GM19043 (cell line): Measurements from ENCODE around the gene SRBD1.

ENCODE experiments used
- ATAC-seq: cut with Tn5 transposase; IDR thresholded peaks from one replicate; pipeline ENCODE4 v1.9.1; 2021; ENCODE audit warnings: low read depth; ENCODE audit not compliant: unreplicated experiment

The SRBD1 gene

DNA sequence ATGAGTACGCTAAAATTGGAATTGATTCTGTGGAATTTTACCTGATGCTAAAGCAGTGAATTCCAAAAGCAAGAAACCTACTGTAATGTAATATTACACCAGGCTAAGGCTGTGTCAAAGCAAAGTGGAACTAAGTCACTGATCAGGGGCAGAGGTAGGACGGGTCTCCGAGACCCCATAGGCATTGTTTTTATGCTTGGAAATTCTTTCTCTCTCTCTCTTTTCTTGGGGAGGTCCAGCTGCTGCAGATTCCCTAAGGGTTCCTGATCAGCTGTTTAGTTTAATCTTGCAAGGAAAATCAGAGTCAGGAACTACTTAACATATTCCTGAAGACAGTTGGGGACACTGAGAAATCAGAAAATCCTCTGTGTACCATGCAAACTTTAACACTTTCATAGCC lies 220.2 kb downstream of the SRBD1 start:
- ATAC-seq: no peak

DNA sequence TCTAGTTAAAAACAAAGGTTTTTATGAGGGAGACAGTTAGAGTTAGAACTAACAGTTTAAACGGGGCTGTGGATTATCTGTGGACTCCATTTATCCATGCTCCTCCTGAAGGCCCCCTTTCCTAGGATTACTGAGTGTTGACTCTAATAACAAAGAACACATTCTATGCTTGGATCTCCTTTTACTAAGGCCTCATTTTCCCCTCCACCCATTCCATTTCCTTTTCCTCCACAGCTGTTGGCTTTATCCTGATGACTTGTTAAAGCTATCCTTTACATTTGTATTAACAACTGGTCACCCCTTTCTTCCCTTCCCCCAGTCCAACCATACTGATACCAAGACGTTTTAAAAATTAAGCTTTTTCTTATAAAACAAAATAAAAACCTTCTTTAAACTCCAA lies 220.6 kb downstream of the SRBD1 start:
- no peak for ATAC-seq

DNA sequence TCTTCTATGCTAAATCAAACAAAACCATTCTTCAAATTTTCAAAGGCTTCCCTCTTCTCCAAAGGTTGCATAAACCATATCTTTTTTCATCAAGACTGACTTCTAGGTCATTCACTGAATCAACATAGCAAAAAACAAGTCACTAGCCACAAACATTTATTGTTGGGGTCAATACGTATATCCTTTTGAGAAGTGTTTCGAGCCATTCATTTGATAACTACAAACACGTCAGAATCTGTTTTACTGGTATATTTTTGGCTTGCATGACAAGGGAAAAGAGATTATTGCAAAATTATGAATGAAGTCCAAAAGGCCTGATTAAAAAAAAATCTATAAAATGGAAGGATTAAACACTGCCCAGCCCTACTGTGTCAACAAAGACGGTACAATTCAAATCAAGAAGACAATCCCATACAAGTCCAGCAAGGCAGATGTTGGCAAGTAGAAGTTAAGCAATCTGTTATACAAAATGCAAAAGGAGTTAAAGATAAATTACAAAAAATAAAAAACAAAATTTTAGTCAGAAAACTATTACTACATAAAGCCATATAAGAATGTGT lies 222.4 kb downstream of the SRBD1 start:
- ATAC-seq: no peak

DNA sequence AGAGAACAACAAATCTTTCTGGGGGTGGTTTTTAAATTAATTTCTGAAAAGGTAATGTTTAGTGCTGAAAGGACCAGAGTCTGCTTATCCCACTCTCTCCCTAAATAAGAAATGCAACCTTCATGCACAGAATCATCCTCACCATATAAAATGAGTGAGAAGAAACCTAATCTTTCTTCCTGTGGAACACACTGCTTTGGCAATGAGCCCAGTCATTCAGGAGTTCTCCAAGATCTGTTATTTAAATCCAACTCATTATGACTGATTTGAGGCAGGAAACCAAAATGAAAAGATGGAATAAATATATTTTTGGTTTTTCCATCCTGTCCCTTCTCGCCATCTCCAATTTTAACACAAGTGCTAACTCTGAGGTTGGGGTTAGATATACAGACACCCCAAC lies 228.3 kb downstream of the SRBD1 start:
- no peak for ATAC-seq

DNA sequence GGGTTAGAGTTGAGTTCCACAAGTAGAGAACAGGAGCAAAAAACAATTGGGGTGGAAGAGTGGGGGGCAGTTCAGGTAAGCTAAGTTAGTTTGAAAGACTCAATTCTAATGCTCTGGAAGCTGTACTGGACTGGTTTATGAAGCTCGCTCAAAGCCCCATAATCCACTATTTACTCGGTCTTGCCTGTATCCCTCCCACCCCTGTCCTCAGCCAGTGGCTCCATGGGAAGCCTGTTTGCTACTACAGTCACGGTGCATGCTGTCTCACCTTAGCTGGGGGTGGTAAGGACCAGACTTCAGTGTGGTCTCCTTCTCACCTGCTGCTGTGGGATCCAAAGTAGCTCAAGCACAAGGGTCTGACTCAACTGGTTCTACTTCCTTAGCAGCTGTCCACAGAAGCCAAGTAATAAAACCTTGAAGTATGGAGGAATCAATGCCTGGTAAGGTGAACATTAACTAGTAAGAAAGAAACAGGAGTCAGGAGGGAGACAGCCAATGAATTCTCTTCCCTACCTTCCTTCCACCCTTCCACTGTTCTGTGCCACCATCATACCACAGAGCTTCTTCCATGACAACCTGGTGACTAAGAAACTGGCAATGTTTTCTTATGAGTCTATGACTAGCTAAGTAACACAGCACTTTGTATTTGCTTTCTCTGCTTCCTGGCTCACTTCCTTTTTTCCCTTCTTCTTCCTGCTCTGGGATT lies 230.8 kb downstream of the SRBD1 start:
- no peak for ATAC-seq

DNA sequence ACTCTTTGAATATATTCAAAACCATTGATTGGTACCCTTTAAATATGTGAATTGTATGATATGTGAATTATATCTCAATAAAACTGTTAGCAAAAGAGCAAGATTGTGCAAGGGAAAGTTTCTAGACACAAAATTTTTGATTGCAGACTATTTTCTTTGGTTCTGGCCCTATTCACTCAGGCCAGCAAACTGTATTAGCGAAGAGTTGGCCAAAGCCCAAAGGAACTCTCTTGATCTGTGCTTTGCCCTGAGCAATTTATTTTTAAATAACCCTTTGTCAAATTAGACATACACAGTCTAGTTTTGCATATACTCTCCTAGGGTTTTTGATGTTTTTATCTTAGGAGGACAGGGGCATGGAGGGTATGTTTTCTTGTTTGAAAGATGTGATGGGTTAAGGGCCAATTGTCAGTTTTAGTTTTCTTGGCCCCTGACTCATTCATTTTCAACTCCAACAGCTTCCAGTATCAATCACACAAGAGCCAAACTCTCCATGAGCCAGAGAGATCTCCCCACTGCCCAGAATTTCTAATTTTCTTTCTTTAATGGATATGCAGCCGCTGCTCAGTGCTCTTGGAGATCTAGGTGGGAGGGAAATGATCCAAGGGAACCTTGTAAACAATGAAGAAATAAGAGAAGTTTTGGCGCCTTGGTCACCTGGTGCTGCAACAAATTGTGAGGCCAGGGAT lies 231.5 kb downstream of the SRBD1 start:
- ATAC-seq: no peak

DNA sequence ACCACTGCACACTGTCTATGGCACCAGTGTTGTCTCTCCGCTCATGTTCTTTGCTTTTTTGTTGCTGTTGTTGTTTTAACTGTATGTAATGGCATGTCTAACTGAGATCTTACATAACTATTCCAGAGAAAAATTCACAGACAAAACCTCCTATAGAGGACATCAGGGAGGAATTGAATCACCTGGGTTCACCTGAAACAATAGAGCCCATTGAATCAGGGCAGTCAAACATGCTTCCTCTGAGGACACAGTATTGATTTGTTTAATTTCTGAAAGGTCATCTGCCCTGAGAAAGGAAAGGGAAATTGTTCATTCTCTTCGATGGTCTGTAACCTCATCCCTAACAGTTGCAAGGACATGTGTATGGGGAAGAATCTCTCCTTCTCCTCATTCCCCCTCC lies 237.5 kb downstream of the SRBD1 start:
- ATAC-seq: no peak

DNA sequence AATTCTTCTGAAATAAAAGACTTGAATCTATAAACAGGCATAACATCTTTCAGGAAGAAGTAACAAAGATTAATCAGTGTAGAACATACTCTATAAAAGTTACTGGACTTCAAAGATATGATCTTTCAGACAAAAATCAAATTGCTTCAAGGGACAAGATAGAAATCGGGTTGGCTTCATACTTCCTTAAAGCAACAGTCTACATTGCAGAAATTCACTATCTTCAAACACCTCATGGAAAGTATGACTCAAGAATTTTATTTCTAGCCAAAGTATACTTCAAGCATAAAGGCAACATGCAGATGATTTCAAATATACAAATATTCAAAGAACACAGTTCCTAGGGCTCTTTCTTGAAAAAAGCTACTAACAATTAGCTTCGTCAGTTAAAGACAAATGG lies 240.7 kb downstream of the SRBD1 start:
- ATAC-seq: no peak

DNA sequence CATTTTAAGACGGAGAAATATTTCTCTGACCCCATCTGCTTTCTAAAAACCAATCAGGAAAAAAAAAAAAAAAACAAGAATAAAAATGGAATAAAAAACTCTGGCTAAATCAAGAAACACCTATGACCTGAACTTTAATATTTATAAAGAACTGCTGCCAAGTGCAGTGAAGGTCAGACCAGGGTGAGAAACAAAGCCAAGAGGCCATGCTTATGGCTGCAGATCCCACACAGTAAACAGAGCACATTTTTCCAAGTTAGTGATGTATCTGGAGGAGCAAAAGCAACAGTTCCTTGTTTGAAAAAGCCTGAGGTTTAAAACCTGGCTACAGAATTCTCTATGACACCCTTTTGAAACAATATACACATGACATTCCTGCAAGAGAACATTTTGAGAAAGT lies 242.3 kb downstream of the SRBD1 start:
- no peak for ATAC-seq

DNA sequence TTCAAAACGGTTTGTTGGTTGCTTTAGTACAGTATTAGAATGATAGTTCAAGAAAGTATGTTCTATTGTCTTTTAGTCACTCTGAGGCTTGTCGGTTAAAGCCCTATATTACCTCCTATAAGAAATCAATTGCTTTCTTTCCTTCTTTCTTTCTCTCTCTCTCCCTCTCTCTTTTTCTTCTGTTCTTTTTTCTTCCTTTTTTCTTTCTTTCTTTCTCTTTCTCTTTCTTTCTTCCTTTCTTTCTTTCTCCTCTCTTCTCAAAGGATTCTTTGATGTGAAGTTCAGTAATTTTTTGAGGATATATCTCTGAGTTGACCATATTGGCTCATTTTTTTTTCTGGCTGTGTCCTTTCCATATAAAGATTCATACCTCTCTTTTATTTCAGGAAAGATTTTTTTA lies 249.4 kb downstream of the SRBD1 start:
- no peak for ATAC-seq

DNA sequence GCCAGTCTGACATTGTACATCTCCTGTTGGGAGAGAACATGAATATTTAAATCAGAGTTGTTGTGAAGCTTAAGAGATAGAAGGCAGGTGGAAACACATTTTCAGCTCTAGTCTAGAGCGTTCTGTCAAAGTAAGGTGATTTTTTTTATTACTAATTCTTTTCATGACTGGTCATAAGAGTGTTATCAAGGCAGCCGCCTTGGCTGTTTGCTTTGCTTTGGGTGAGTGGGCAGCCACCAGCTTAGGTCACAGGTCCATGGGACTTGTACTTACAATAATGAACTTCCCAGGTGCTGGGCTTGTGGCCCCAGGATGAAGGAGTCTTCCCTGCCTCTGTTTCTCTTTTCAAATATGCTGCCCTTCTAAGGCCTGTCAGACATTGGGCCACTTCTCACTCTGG lies 256.3 kb downstream of the SRBD1 start:
- no peak for ATAC-seq

DNA sequence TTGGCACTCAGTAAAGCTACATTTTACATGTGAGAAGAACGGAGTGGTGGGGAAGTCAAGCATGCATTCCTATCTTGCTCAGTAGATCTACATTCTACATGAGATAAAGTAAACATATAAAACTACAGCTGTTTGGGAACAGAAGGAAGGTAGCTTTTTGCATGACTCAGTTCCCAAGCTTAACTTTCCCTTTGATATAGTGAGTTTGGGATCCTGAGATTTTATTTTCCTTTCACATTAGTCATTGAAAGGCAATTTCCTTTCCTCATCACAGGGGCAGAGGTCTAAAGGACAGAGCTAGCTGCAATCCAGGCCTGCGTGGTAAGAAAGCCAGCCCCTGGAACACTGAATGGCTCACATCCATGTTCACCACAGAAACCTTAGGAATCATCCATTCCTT lies 257.2 kb downstream of the SRBD1 start:
- ATAC-seq: no peak

DNA sequence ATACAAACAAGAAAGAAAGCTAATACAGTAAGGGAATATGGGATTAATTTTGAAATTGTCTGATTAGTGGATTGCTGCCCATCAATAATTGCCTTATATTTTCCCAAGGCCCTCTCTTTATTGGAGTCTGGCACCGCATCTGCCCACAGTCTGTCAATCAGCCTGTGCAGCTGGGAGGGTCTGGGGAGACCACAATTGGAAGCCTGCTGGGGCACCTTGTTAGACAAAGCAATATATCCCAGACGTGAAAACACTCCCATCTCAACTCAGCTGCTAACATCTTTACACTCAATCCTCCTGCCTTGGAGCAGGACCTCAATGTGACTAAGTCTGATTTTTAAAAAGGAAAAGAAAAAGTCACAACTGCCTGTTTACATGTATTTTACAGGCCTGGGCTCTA lies 258.6 kb downstream of the SRBD1 start:
- ATAC-seq: no peak

DNA sequence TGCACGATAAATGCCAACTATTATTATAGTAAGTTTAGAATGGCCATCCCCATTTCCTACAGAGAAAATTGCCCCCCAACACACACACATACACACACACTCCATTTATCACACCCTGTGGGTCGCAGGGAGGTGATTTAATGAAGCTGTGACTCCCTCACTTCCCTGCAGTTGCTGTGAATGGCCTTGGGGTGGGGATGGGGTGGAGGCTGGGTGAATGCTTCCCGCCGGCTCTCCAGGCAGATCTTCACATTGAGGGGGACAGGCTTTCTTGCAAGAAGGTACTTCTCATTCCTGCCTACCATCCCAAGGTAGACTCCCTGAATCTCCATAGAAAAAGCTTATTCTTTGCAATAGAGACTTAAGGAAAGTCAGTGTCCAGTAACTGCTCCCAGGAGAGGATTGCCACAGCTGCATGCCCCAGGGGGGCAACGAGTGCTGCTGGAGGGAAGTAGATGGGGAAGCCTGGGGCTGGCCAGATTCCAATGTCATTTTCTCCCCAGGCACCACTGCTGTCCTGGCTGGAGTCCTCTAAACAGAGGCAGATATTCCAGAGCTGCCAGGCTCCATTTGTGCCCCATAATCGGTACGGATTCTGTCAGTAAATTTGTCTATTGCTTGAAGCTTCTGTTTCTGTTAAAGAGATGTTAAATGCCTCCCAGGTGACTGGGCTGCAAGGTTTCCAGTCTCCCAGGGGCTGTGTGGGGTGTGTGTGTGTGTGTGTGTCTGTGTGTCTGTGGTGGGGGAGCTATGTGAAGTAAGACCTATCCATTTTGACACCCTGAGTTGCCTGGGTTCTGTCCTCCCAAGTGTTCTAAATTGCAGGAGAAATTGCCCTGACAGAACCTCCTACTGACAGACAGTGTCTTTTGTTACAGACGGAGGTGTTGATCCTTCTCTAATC lies 265.5 kb downstream of the SRBD1 start:
- ATAC-seq: no peak

DNA sequence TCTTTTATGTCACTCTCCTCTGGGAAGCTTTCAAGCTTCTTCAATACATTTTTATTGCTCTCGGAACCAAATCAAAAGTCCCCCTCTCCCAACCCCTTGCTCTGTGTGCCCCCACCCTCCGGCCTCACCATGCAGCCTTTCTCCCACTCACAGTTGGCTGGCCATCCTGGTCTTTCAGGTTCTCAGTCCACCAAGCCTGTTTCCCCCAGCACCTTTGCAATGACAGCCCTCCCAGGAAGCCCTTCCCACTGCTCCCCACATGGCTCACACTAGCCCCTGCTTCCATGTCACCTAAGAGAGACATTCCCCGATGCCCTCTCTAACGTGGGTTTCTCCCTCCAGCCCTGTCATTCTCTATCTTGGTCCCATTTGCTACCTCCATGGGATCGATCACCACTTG lies 266.6 kb downstream of the SRBD1 start:
- no peak for ATAC-seq

DNA sequence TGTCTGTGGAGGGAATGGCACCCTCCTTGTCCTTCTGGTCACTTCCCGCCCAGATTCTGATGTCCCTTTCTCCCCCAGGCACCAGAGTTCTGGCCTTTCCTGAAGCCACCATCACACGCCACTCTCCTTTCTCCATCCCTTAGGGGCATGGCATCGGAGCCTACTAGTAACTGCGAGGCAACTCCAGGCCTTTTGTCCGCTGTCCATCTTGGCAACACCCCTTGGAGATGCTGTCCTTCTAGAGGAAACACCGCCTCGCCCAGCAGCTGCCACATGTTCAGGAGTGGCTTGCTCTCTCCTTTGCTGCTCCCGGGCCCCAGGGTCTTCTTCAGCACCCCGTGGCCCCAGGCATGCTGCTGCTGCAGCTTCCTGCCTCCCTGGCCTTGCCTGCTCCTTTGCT lies 267.0 kb downstream of the SRBD1 start:
- no peak for ATAC-seq

DNA sequence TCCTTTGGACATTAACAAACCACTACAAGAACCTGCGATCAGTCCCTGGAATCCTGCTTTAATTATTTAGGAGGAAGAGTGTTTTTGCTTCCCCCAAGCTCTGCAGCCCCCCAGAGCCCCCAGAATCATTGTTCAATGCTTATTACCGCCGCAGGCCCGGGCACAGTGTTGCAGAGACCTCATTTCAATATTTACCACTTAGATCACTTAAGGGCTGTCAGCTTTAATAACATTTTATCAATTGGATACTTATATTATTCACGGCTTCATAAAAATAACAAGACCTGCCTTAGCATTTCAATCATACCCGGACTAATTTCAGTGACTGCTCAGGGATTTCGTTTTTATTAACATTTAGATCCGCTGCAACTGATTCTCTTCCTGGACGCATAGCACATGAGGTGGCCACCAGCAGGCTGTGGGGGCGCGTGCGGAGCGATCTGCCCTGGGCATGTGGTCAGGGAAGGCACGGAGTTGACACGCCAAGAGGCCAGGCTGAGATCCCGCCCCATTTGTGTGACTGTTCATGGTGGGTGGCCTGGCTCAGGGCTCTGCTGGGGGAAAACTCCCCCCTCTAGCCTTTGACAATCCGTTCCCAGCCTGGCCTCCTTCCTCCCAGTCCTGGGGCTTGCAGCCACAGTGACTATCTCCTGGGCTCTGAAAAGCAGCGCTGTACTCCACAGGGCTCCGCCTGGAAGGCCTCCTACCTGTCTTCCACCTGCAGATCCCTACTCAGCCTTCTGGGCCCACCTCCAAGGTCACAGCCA lies 267.6 kb downstream of the SRBD1 start:
- no peak for ATAC-seq

DNA sequence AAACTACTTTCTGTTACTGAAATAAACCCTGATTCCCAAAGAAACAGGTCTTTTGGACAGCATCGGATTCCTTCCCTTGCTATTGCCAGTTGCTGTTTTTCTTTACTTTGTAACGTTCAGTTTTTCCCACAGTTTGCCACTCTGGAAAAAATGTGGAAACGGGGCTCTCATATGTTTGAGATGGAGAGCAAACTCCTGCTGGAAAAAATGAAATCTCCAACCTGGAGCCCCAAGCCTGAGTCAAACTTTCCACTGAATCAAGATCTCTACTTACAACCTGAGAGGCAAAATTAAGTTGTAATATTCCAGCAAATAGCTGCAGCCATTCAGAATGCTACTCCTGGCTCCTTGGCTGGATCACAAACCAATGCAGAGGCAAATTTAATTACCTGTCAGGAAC lies 270.7 kb downstream of the SRBD1 start:
- no peak for ATAC-seq

DNA sequence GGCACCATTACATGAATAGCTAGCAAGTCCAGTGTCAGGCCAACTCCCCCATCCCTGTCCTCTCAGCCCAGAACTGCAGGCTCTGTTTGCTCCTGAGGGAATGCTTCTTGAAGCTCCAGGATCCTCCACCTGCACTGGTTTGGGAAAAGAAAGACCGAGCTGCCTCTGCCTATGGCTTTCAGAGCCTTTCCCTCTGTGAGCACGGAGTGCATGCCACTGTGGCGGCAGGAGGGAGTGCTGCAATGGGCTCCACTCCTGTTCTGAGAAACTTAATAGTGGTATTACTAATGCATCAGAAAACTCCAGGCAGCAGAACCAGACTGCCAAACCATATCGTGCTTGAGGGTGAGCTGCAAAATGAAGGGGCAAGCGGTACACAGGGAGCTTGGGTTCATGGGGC lies 271.8 kb downstream of the SRBD1 start:
- ATAC-seq: no peak
